ENCODE results near the gene ESYT3. TPM values are rescaled to one million over a fixed set of nuclear protein-coding genes. Genes with fewer than 3 reads are reported as not detected.
"Not testable (repeated sequence)": the region's sequence is repeated elsewhere in the genome, so short reads cannot be mapped to it uniquely, and the experiment has no call there.

The ESYT3 gene
- total RNA-seq, 1 donor from 2014 or later, result 1.1 TPM

GRCh38 chr3:138412821-138413551, 21.4 kb upstream of the ESYT3 start:
- DNase-seq (ENCODE audit: low read depth) (peak; percentile 23), FAIRE-seq (no peak)
- Histone ChIP-seq H3K36me3 (ENCODE audit: control insufficient read depth, insufficient read depth, low read length) (no peaks in the 10 kb centered on the region), H3K27me3 (ENCODE audit: control insufficient read depth, insufficient read depth, low read length) (no peaks in the 10 kb centered on the region), H3K4me3 (ENCODE audit: low read depth, low read length) (no peak overlapping the region)
- TF ChIP-seq CTCF (IDR thresholded peaks at IDR 0.05; ENCODE audit: insufficient read depth, low read length, severe bottlenecking), result no peak

GRCh38 chr3:138416236-138416635, 18.2 kb upstream of the ESYT3 start:
- not testable (repeated sequence) for FAIRE-seq; H3K27me3 ChIP-seq (ENCODE audit: control insufficient read depth, insufficient read depth, low read length); DNase-seq (ENCODE audit: low read depth); H3K4me3 ChIP-seq (ENCODE audit: low read depth, low read length); H3K36me3 ChIP-seq (ENCODE audit: control insufficient read depth, insufficient read depth, low read length)

GRCh38 chr3:138417559-138417982, 16.8 kb upstream of the ESYT3 start:
- no peaks in the 10 kb centered on the region for H3K27me3 ChIP-seq (ENCODE audit: control insufficient read depth, insufficient read depth, low read length)
- no peaks in the 10 kb centered on the region for H3K36me3 ChIP-seq (ENCODE audit: control insufficient read depth, insufficient read depth, low read length)
- DNase-seq (ENCODE audit: low read depth) (peak; percentile 64), FAIRE-seq (no peak)
- H3K4me3 ChIP-seq (ENCODE audit: low read depth, low read length), result no peak overlapping the region
- peak; percentile 90 for TF ChIP-seq CTCF (IDR thresholded peaks at IDR 0.05; ENCODE audit: insufficient read depth, low read length, severe bottlenecking)

- Histone ChIP-seq H3K27me3 (ENCODE audit: control insufficient read depth, insufficient read depth, low read length) (no peaks in the 10 kb centered on the region), H3K36me3 (ENCODE audit: control insufficient read depth, insufficient read depth, low read length) (no peaks in the 10 kb centered on the region), H3K4me3 (ENCODE audit: low read depth, low read length) (no peak overlapping the region)
- no peak for DNase-seq (ENCODE audit: low read depth)
- no peak for TF ChIP-seq CTCF (IDR thresholded peaks at IDR 0.05; ENCODE audit: insufficient read depth, low read length, severe bottlenecking)
- FAIRE-seq, result no peak
These were observed 15.7 kb upstream of the ESYT3 start for GRCh38 chr3:138418601-138419206.

GRCh38 chr3:138423316-138423715, 11.1 kb upstream of the ESYT3 start:
- no peak for FAIRE-seq
- TF ChIP-seq CTCF (IDR thresholded peaks at IDR 0.05; ENCODE audit: insufficient read depth, low read length, severe bottlenecking), result no peak
- H3K4me3 ChIP-seq (ENCODE audit: low read depth, low read length), result no peak overlapping the region

GRCh38 chr3:138424323-138424722, 10.1 kb upstream of the ESYT3 start:
- no peak overlapping the region for H3K4me3 ChIP-seq (ENCODE audit: low read depth, low read length)
- no peak for TF ChIP-seq CTCF (IDR thresholded peaks at IDR 0.05; ENCODE audit: insufficient read depth, low read length, severe bottlenecking)
- no peaks in the 10 kb centered on the region for H3K36me3 ChIP-seq (ENCODE audit: control insufficient read depth, insufficient read depth, low read length)
- DNase-seq (ENCODE audit: low read depth) (no peak), FAIRE-seq (no peak)
- no peaks in the 10 kb centered on the region for H3K27me3 ChIP-seq (ENCODE audit: control insufficient read depth, insufficient read depth, low read length)

More at GRCh38 chr3:138423316-138423715, 11.1 kb upstream of the ESYT3 start:
- no peak for DNase-seq (ENCODE audit: low read depth)
- no peaks in the 10 kb centered on the region for H3K36me3 ChIP-seq (ENCODE audit: control insufficient read depth, insufficient read depth, low read length)
- H3K27me3 ChIP-seq (ENCODE audit: control insufficient read depth, insufficient read depth, low read length), result no peaks in the 10 kb centered on the region

Data from bronchial epithelial cell (primary cell).